HG03095 (cell line): Measurements from ENCODE around the gene TXNDC15.
"Not testable (repeated sequence)": the region's sequence is repeated elsewhere in the genome, so short reads cannot be mapped to it uniquely, and the experiment has no call there.

Experiments
- ATAC-seq: cut with Tn5 transposase; IDR thresholded peaks from one replicate; pipeline ENCODE4 v1.9.1; 2021; ENCODE audit warnings: moderate library complexity; ENCODE audit not compliant: unreplicated experiment

Gene TXNDC15

GRCh38 chr5:134873987-134874830 lies at the start of gene TXNDC15:
TXNDC15 (plus strand) TSS chr5:134874371; CDS start chr5:134874428, 57 bp downstream.
- peak; percentile 83 for ATAC-seq

- no peak for ATAC-seq
Measured at GRCh38 chr5:134824681-134825080, 49.5 kb upstream of the TXNDC15 start.

GRCh38 chr5:134825212-134825611 lies 49.0 kb upstream of the TXNDC15 start:
- no peak for ATAC-seq

- ATAC-seq: no peak
Measured at GRCh38 chr5:134833340-134834032, 40.7 kb upstream of the TXNDC15 start.

- ATAC-seq: no peak
Measured at GRCh38 chr5:134835623-134836022, 38.5 kb upstream of the TXNDC15 start.

GRCh38 chr5:134837530-134838181 lies 36.5 kb upstream of the TXNDC15 start:
- no peak for ATAC-seq

- ATAC-seq: not testable (repeated sequence)
Measured at GRCh38 chr5:134838361-134838760, 35.8 kb upstream of the TXNDC15 start.

- no peak for ATAC-seq
Measured at GRCh38 chr5:134840811-134841210, 33.4 kb upstream of the TXNDC15 start.

- no peak for ATAC-seq
Measured at GRCh38 chr5:134844252-134844651, 29.9 kb upstream of the TXNDC15 start.

GRCh38 chr5:134845335-134845851 lies 28.8 kb upstream of the TXNDC15 start:
- ATAC-seq: no peak

- peak; percentile 94 for ATAC-seq
Measured at GRCh38 chr5:134845852-134846640, 28.1 kb upstream of the TXNDC15 start, which contains the start of gene C5orf24. C5orf24 (plus strand) TSS chr5:134845968; CDS start chr5:134854901, 8,933 bp downstream.

GRCh38 chr5:134846641-134846960 lies 27.6 kb upstream of the TXNDC15 start:
- ATAC-seq: peak; percentile 2

- ATAC-seq: not testable (repeated sequence)
Measured at GRCh38 chr5:134849434-134849933, 24.7 kb upstream of the TXNDC15 start.

GRCh38 chr5:134851307-134851923 lies 22.8 kb upstream of the TXNDC15 start:
- no peak for ATAC-seq

- ATAC-seq: not testable (repeated sequence)
Measured at GRCh38 chr5:134856465-134856864, 17.7 kb upstream of the TXNDC15 start.

GRCh38 chr5:134857401-134857800 lies 16.8 kb upstream of the TXNDC15 start:
- no peak for ATAC-seq

- no peak for ATAC-seq
Measured at GRCh38 chr5:134864707-134865106, 9.5 kb upstream of the TXNDC15 start.

- ATAC-seq: no peak
Measured at GRCh38 chr5:134873494-134873893, 677 bp upstream of the TXNDC15 start.

- no peak for ATAC-seq
Measured at GRCh38 chr5:134874831-134875655, 872 bp downstream of the TXNDC15 start.
